ENCODE results near the gene TRAK1.

GRCh38 chr3:42140665-42141203 lies 49.6 kb downstream of the TRAK1 start:
- TF ChIP-seq CTCF (IDR thresholded peaks at IDR 0.05; ENCODE audit: low read length) (no peak), EZH2 (optimal IDR thresholded peaks at IDR 0.05; ENCODE audit: low read depth, low read length) (no peak), EZH2phosphoT487 (IDR thresholded peaks at IDR 0.05; ENCODE audit: low read length) (no peak)

All from MM.1S (cell line).